Dendritic cell treated with granulocyte-macrophage colony-stimulating factor and Interleukin-4, amounts not matched to agents 40 ng/mL and 50 ng/mL, for 4 days (primary cell): Measurements from ENCODE around the gene COX14.

Experiments
- H3K27ac Mint-ChIP-seq: one replicate; pipeline ENCODE4 v1.8.0; 2022; ENCODE audit warnings: mild to moderate bottlenecking, mixed read lengths
- H3K27me3 Mint-ChIP-seq: one replicate; pipeline ENCODE4 v1.8.0; 2022; ENCODE audit warnings: mild to moderate bottlenecking, mixed read lengths
- H3K36me3 Mint-ChIP-seq: one replicate; pipeline ENCODE4 v1.8.0; 2022; ENCODE audit warnings: low read depth, mixed read lengths
- H3K4me1 Mint-ChIP-seq: one replicate; pipeline ENCODE4 v1.8.0; 2022; ENCODE audit warnings: low read depth, mixed read lengths
- H3K4me3 Mint-ChIP-seq: one replicate; pipeline ENCODE4 v1.8.0; 2022; ENCODE audit warnings: mild to moderate bottlenecking, moderate library complexity, mixed read lengths
- H3K9me3 Mint-ChIP-seq: one replicate; pipeline ENCODE4 v1.8.0; 2022; ENCODE audit warnings: mixed read lengths
- intact Hi-C: fragments of 100-400 bp; cut with micrococcal nuclease; formaldehyde crosslinking; loops from one replicate; pipeline ENCODE4 v1.15.0; 2022

COX14 gene

GRCh38 chr12:50089730-50090129 is 22.3 kb upstream of the COX14 start:
- Mint-ChIP-seq H3K27me3 (no peaks in the 10 kb centered on the region), H3K9me3 (no peaks in the 10 kb centered on the region), H3K4me3 (no peak overlapping the region), H3K27ac (no peak overlapping the region), H3K4me1 (peaks cover 29% of the 10 kb centered on the region), H3K36me3 (peaks cover 90% of the 10 kb centered on the region)
- intact Hi-C loops, result loop anchor here (2.0 kb wide), 1 partner anchor 21 kb away; no protein-coding TSS in a partner anchor

DNA sequence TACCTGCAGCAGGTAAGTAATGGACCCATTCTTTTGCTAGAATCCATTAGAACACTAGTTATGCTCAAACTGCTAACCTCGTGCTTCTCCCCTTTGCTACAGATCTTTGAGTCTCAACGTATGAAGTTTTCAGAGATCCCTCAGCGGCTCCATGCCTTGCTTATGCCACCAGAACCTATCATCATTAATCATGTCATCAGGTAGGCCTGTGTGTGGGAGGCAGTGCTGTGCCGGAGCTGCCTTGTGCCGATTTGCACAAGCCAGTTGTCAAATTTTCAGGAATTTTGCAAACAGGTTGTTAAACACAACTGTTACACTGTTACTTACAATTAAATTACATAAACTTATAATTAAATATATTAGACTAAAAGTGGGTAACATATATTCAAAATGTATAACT is 21.6 kb upstream of the COX14 start:
- Mint-ChIP-seq H3K4me3 (no peak overlapping the region), H3K9me3 (no peaks in the 10 kb centered on the region), H3K27me3 (no peaks in the 10 kb centered on the region), H3K27ac (no peak overlapping the region), H3K36me3 (peaks cover 91% of the 10 kb centered on the region), H3K4me1 (peaks cover 28% of the 10 kb centered on the region)
- intact Hi-C loops, result no loop called here

DNA sequence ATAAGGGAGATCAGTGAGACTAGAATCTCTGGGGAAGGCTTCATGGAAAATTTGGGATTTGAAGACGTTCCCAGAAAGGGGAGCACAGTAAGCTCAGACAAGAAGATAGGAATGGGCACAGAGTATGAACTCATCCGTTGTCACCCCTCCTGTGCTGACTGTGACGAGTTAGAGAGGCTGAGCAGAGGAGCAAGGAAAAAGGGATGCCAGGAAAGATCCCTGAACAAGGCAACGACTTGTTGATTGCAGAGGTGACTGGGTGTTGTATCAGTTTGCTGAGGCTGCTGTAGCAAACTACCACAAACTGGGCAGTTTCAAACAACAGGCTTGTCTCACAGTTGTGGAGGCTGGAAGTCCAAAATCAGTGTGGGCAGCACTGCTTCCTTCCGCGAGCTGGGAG is 14.1 kb upstream of the COX14 start:
- no peak overlapping the region for H3K27ac Mint-ChIP-seq
- H3K9me3 Mint-ChIP-seq, result no peaks in the 10 kb centered on the region
- intact Hi-C loops, result no loop called here
- no peak overlapping the region for H3K4me3 Mint-ChIP-seq
- no peaks in the 10 kb centered on the region for H3K27me3 Mint-ChIP-seq
- peaks cover 89% of the 10 kb centered on the region for H3K36me3 Mint-ChIP-seq
- peaks cover 6% of the 10 kb centered on the region for H3K4me1 Mint-ChIP-seq

DNA sequence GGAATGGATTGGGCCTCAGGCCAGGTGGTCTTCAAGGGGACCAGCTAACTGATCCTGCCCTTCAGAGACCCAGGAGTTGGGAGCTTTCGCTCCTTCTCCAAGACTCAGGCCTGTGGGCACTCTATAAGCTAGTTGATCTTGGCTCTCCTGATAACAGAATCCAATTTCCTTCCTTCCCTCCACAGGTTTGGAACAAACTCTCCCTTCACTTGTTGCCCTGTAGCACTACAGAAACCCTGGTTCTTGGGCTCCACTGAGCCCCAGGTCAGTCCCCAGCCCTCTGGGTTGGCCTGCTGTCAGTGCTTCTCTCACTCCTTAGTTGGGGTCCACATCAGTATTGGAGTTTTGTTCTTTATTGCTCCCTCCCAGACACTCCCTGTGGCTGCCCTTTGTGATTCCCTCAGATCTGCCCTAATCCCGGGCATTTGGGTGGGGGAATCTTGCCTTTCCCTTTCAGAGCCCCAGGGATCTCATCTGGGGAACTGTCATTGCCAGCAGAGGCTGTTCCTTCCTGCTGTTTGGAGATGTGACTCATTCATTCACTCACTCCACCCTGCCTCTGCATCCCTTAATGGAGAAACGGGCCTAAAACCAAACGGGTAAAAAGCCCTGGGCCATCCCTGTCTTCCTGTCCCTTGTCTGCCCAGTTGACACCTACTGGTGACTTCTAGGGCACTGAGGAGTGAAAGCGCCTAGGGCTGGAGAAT is 12.6 kb upstream of the COX14 start:
- peaks cover 8% of the 10 kb centered on the region for H3K4me1 Mint-ChIP-seq
- no peak overlapping the region for H3K4me3 Mint-ChIP-seq
- H3K27me3 Mint-ChIP-seq, result peaks cover 4% of the 10 kb centered on the region
- H3K27ac Mint-ChIP-seq, result no peak overlapping the region
- intact Hi-C loops, result no loop called here
- H3K9me3 Mint-ChIP-seq, result no peaks in the 10 kb centered on the region
- peaks cover 74% of the 10 kb centered on the region for H3K36me3 Mint-ChIP-seq

DNA sequence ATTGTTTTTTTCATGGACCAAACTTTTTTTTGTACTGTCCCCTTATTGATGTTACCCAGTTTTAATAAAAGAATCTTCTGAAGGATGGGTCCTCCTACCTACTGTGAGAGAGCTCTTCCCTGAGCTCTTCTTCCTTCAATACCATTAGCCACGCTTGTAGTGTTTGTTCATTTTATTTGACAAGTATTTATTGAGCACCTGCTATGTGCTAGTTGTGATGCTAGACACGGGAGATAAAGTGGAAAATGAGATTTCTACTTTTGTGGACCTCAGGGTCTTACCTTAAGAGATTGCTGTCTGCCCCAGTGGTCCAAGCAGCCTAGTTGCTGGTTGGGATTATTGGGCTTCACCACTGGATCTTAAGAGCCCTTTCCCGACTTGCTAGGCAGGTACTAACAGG is 11.5 kb upstream of the COX14 start:
- Mint-ChIP-seq H3K27ac (peak overlapping the region; percentile 21), H3K36me3 (peaks cover 63% of the 10 kb centered on the region), H3K4me1 (peaks cover 8% of the 10 kb centered on the region), H3K9me3 (no peaks in the 10 kb centered on the region), H3K4me3 (no peak overlapping the region), H3K27me3 (peaks cover 7% of the 10 kb centered on the region)
- intact Hi-C loops, result no loop called here

DNA sequence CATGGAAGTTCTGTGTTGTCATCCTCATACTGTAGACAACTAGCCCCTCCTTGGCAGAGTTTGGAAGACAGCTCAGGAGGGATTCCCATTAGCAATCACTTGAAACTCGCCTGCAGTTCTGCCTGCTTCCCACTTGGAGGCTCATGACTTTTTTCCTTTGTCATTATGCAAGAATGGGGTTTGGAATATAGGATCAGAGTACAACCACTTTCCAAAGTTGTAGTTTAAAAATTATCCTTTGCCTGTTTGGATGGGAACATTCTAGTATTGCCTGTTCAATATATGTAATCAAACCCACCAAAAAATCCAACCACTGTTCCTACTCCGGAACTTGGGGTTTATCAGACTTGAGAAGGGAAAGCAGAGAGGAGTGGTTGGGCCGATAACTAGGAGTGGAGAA is 10.4 kb upstream of the COX14 start:
- no peak overlapping the region for H3K27ac Mint-ChIP-seq
- H3K27me3 Mint-ChIP-seq, result peaks cover 10% of the 10 kb centered on the region
- intact Hi-C loops, result no loop called here
- peaks cover 8% of the 10 kb centered on the region for H3K4me1 Mint-ChIP-seq
- no peak overlapping the region for H3K4me3 Mint-ChIP-seq
- H3K9me3 Mint-ChIP-seq, result no peaks in the 10 kb centered on the region
- H3K36me3 Mint-ChIP-seq, result peaks cover 52% of the 10 kb centered on the region

DNA sequence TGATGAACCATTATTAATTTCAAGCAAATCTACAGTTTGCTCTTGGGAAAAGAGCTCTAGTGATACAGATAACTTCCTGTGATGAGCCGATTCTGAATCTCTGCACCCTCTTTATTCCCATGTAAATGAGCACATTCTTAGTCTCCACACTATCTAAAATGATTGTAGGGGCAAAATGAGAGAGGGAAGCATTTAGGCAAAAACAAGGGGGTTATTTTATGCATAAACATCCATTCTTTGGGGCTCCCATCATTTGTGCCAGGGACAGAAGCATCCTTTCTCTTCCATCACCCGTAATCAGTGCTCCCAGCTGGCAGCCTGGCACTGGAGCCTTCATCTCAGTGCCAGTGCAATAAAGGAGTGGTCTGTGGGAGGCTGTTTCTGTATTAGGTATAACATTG is 9.9 kb upstream of the COX14 start:
- intact Hi-C loops, result no loop called here
- H3K4me1 Mint-ChIP-seq, result peaks cover 8% of the 10 kb centered on the region
- H3K36me3 Mint-ChIP-seq, result peaks cover 47% of the 10 kb centered on the region
- H3K27me3 Mint-ChIP-seq, result peaks cover 10% of the 10 kb centered on the region
- H3K9me3 Mint-ChIP-seq, result no peaks in the 10 kb centered on the region
- H3K4me3 Mint-ChIP-seq, result no peak overlapping the region
- H3K27ac Mint-ChIP-seq, result no peak overlapping the region

- H3K27me3 Mint-ChIP-seq, result peaks cover 10% of the 10 kb centered on the region
- intact Hi-C loops, result no loop called here
- H3K4me3 Mint-ChIP-seq, result no peak overlapping the region
- H3K4me1 Mint-ChIP-seq, result peaks cover 8% of the 10 kb centered on the region
- H3K36me3 Mint-ChIP-seq, result peaks cover 41% of the 10 kb centered on the region
- no peak overlapping the region for H3K27ac Mint-ChIP-seq
- no peaks in the 10 kb centered on the region for H3K9me3 Mint-ChIP-seq
Observed at GRCh38 chr12:50102646-50103309, 9.3 kb upstream of the COX14 start.

DNA sequence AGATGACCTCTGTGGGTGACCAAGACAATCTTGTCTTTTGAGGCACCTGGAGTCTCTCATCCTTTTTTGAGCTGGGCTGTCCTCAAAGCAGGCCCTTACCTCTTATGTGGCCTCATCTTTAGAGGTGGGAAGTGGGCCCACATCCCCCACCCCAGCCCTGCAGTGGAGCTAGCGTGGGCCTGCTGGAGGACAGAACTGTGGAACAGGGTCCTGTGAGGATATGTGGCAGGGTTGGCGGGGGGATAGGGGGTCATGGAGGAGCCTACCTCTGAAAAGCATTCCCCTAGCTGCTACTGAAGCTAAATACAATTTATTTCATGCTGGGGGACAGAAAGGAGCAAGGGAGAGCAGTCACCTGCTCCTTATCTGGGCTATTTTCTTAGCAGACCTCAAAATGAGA is 8.7 kb upstream of the COX14 start:
- H3K27ac Mint-ChIP-seq, result no peak overlapping the region
- H3K36me3 Mint-ChIP-seq, result peaks cover 35% of the 10 kb centered on the region
- intact Hi-C loops, result no loop called here
- peaks cover 8% of the 10 kb centered on the region for H3K4me1 Mint-ChIP-seq
- peaks cover 10% of the 10 kb centered on the region for H3K27me3 Mint-ChIP-seq
- no peak overlapping the region for H3K4me3 Mint-ChIP-seq
- no peaks in the 10 kb centered on the region for H3K9me3 Mint-ChIP-seq

DNA sequence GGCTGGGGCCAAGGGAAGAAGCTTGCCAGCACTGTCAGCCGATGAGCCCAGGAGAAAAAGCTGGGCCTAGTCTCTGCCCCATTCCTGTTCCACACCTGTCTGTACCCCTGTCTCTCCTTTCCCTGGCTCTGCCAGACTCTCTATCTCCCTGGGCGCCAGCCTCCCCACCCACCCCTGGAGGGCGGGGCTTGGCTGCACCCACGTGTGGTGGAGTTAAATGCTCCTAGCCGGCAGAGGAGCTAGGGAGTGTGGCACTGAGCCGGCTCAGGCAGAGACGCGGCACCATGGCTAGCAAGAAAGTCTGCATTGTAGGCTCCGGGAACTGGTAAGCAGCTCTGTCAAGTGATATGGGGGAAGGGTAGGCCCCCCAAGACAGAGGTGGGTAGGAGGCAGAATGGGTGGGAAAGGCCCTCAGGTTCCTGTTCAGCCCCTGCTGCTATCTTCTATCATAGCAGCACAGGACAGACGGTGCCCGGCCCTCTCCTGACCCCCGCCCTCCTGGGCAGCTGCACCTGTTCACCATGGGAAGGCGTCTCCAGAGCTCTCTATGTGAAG is 8.2 kb upstream of the COX14 start, which contains the start of gene GPD1:
Gene GPD1, plus strand, starts transcription at position 242 of the 555 bp plus-strand sequence. Its CDS starts 43 bp downstream, at position 285.
- peaks cover 10% of the 10 kb centered on the region for H3K27me3 Mint-ChIP-seq
- peak within 1 kb of the TSS; percentile 12 for H3K27ac Mint-ChIP-seq
- peaks cover 30% of the 10 kb centered on the region for H3K36me3 Mint-ChIP-seq
- no peaks in the 10 kb centered on the region for H3K9me3 Mint-ChIP-seq
- intact Hi-C loops, result no loop called here
- peaks cover 8% of the 10 kb centered on the region for H3K4me1 Mint-ChIP-seq
- H3K4me3 Mint-ChIP-seq, result no peak within 1 kb of the TSS

DNA sequence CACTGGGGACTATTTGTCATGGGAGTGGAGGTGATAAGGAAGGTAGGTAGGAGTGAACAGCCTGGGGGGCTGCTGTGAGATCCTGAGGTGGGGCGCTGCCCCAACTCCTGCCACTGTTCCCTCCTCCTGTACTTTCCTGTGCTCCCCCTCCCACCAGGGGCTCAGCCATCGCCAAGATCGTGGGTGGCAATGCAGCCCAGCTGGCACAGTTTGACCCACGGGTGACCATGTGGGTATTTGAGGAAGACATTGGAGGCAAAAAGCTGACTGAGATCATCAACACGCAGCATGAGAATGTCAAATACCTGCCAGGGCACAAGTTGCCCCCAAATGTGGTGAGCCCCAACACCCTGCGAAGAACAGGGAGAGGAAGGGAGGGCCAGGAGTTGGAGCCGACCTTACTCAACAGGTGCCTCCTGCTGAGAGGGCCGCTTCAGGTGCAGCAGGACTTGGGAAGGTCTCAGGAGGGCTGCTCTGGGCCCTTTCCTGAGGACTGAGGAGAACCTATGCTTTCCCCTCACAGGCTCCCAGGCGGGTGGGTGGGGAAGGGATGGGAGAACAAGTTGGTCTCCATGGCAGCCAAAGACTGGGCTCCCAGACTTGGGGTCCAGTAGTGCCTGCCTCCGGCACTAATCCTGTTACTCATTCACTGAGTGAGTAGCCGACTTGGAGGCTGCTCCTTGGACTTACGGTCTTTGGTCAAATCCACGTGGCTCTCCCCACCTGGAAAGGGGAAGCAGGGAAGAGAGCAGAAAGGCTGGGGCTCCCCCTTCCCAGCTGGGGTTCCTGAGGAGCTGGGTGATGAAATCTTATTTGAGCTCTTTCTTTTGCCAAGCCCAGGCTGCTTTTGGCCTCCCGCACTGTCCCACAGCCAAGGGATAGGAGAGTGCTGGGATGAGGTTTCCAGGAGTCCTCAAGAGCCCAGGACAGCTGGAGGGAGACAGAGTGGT is 7.3 kb upstream of the COX14 start:
- intact Hi-C loops, result no loop called here
- peaks cover 8% of the 10 kb centered on the region for H3K4me1 Mint-ChIP-seq
- peak overlapping the region; percentile 12 for H3K27ac Mint-ChIP-seq
- no peaks in the 10 kb centered on the region for H3K9me3 Mint-ChIP-seq
- H3K36me3 Mint-ChIP-seq, result peaks cover 22% of the 10 kb centered on the region
- H3K27me3 Mint-ChIP-seq, result peaks cover 10% of the 10 kb centered on the region
- H3K4me3 Mint-ChIP-seq, result no peak overlapping the region

- intact Hi-C loops, result no loop called here
- Mint-ChIP-seq H3K4me3 (no peak overlapping the region), H3K9me3 (no peaks in the 10 kb centered on the region), H3K4me1 (peaks cover 18% of the 10 kb centered on the region), H3K27me3 (peaks cover 10% of the 10 kb centered on the region), H3K27ac (no peak overlapping the region), H3K36me3 (peaks cover 10% of the 10 kb centered on the region)
Observed at GRCh38 chr12:50105913-50106450, 6.1 kb upstream of the COX14 start.

GRCh38 chr12:50106907-50107306 is 5.1 kb upstream of the COX14 start:
- peaks cover 25% of the 10 kb centered on the region for H3K4me1 Mint-ChIP-seq
- H3K4me3 Mint-ChIP-seq, result no peak overlapping the region
- peaks cover 10% of the 10 kb centered on the region for H3K27me3 Mint-ChIP-seq
- intact Hi-C loops, result no loop called here
- H3K27ac Mint-ChIP-seq, result no peak overlapping the region
- H3K36me3 Mint-ChIP-seq, result peaks cover 1% of the 10 kb centered on the region
- no peaks in the 10 kb centered on the region for H3K9me3 Mint-ChIP-seq
